Measurements from ENCODE around the gene ZNF839.

DNA sequence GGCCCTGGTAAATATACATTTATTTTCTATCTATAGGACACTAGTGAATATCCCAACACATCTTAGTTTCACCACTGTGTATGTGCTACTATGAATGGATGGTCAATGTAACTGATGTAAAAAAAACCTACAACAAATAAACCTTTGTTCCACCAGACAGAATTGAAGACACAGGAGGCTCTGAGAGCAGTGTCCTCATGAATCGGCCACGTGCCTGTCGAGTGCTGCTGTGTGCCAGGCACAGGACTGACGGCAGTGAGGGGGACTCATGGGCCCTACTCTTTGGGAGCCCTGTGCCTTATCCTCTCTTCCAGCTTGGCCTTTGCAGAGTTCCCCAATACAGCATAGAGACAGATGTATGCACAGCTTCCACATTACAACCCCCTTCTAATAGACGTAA, 24.9 kb downstream of the ZNF839 start:
- no peak for TF ChIP-seq POLR2A (IDR thresholded peaks at IDR 0.05)
- TF ChIP-seq, protein P1, sequence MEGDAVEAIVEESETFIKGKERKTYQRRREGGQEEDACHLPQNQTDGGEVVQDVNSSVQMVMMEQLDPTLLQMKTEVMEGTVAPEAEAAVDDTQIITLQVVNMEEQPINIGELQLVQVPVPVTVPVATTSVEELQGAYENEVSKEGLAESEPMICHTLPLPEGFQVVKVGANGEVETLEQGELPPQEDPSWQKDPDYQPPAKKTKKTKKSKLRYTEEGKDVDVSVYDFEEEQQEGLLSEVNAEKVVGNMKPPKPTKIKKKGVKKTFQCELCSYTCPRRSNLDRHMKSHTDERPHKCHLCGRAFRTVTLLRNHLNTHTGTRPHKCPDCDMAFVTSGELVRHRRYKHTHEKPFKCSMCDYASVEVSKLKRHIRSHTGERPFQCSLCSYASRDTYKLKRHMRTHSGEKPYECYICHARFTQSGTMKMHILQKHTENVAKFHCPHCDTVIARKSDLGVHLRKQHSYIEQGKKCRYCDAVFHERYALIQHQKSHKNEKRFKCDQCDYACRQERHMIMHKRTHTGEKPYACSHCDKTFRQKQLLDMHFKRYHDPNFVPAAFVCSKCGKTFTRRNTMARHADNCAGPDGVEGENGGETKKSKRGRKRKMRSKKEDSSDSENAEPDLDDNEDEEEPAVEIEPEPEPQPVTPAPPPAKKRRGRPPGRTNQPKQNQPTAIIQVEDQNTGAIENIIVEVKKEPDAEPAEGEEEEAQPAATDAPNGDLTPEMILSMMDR (IDR thresholded peaks at IDR 0.05), result no peak
